H1 (cell line): ENCODE data around the gene NTRK2. TPM values are rescaled to one million over a fixed set of nuclear protein-coding genes. Genes with fewer than 3 reads are reported as not detected.

ENCODE experiments used
- CTCF ChIA-PET: fragments of 300-600 bp; sonication (Branson Sonifier 250); formaldehyde crosslinking; loops from one replicate; lab custom pipeline; 2021; ENCODE audit not compliant: partially characterized antibody; lab: Charles Lee
- POLR2A ChIA-PET: fragments of 300-600 bp; sonication (Branson Sonifier 250); formaldehyde crosslinking; loops from one replicate; lab custom pipeline; 2021; ENCODE audit warnings: inconsistent platforms; ENCODE audit not compliant: partially characterized antibody; lab: Charles Lee
- DNase-seq, 2 experiments: peaks; one replicate each; pipeline versions ENCODE4 v3.0.0 to v3.0.0-alpha.2; 2010 to 2022; ENCODE audit warnings: low spot score in 2 of 2, low read depth in 1 of 2, mixed read lengths in 1 of 2
- FAIRE-seq: peaks from 2 replicates; lab custom pipeline; 2011; peaks lifted over from hg19 to GRCh38; lab: Jason Lieb, UNC
- H2AFZ ChIP-seq: 2 replicates; pipeline ENCODE4 v1.8.1; 2012; ENCODE audit warnings: low read length, inconsistent platforms
- H2AK5ac ChIP-seq: 2 replicates; pipeline ENCODE4 v1.6.1; 2013; ENCODE audit warnings: low read depth, low read length
- H2BK120ac ChIP-seq: replicated peaks from 2 replicates; pipeline ENCODE3; 2013; ENCODE audit warnings: low read depth, low read length, inconsistent platforms
- H2BK12ac ChIP-seq: 2 replicates; pipeline ENCODE4 v1.6.1; 2013; ENCODE audit warnings: low read depth, low read length
- H2BK15ac ChIP-seq: 2 replicates; pipeline ENCODE4 v1.6.1; 2013; ENCODE audit warnings: low read length
- H2BK20ac ChIP-seq: 2 replicates; pipeline ENCODE4 v1.6.1; 2013; ENCODE audit warnings: low read length
- H2BK5ac ChIP-seq: 2 replicates; pipeline ENCODE4 v1.6.1; 2013; ENCODE audit warnings: low read depth, low read length
- H3K14ac ChIP-seq: 2 replicates; pipeline ENCODE4 v1.6.1; 2013; ENCODE audit warnings: inconsistent platforms; ENCODE audit not compliant: insufficient read length
- H3K18ac ChIP-seq: 2 replicates; pipeline ENCODE4 v1.6.1; 2013; ENCODE audit warnings: low read length; ENCODE audit errors: extremely low read depth
- H3K23ac ChIP-seq: 2 replicates; pipeline ENCODE4 v1.6.1; 2013; ENCODE audit warnings: inconsistent platforms; ENCODE audit not compliant: insufficient read length
- H3K23me2 ChIP-seq: 2 replicates; pipeline ENCODE4 v1.6.1; 2013; ENCODE audit warnings: low read depth, low read length
- H3K27ac ChIP-seq: 2 replicates; pipeline ENCODE4 v1.6.1; 2011; ENCODE audit warnings: low read depth, low read length, inconsistent platforms
- H3K27me3 ChIP-seq, 4 experiments: replicated peaks in 1 of 4; 1 replicate in 1 of 4; 2 replicates in 3 of 4; pipeline versions ENCODE4 v1.6.1 to v1.8.1; 2011 to 2013; ENCODE audit warnings: low read length in 3 of 4, mild to moderate bottlenecking in 3 of 4, inconsistent platforms in 2 of 4, mixed read lengths in 2 of 4, moderate library complexity in 1 of 4; ENCODE audit not compliant: control insufficient read depth in 3 of 4, insufficient read depth in 3 of 4; ENCODE audit errors: extremely low read depth in 1 of 4
- H3K36me3 ChIP-seq, 4 experiments: 2 replicates each; pipeline versions ENCODE4 v1.6.1 to v1.8.1; 2011 to 2013; ENCODE audit warnings: mild to moderate bottlenecking in 4 of 4, low read length in 3 of 4, moderate library complexity in 2 of 4, control low read depth in 1 of 4, inconsistent platforms in 1 of 4; ENCODE audit not compliant: insufficient read depth in 4 of 4, control insufficient read depth in 2 of 4
- H3K4ac ChIP-seq: replicated peaks from 2 replicates; pipeline ENCODE3; 2013; ENCODE audit warnings: low read length, low read depth, mixed read lengths, inconsistent platforms; ENCODE audit not compliant: insufficient read length
- H3K4me1 ChIP-seq, 4 experiments: replicated peaks in 1 of 4; 1 replicate in 1 of 4; 2 replicates in 3 of 4; pipeline versions ENCODE4 v1.6.1 to v1.8.1; 2011 to 2013; ENCODE audit warnings: low read length in 3 of 4, inconsistent platforms in 2 of 4, mixed read lengths in 1 of 4; ENCODE audit not compliant: insufficient read depth in 4 of 4, control insufficient read depth in 3 of 4
- H3K4me2 ChIP-seq, 2 experiments: 2 replicates each; pipeline versions ENCODE4 v1.6.1 to v1.8.1; 2011 to 2013; ENCODE audit warnings: low read depth in 2 of 2, low read length in 2 of 2, control low read depth in 1 of 2, inconsistent platforms in 1 of 2, mild to moderate bottlenecking in 1 of 2; ENCODE audit not compliant: insufficient read depth in 1 of 2
- H3K4me3 ChIP-seq, 4 experiments: fragments of 200-600, 300-600 bp in 1 of 4; sonication (generic), shearing (Covaris generic), sonication (Bioruptor Twin) in 1 of 4; 2 replicates each; pipeline versions ENCODE4 v1.5.1 to v1.8.1; 2011 to 2016; ENCODE audit warnings: low read length in 4 of 4, low read depth in 3 of 4, control low read depth in 2 of 4, inconsistent platforms in 2 of 4, mild to moderate bottlenecking in 2 of 4, mixed read lengths in 1 of 4, moderate library complexity in 1 of 4; ENCODE audit not compliant: insufficient read depth in 2 of 4; ENCODE audit errors: extremely low read depth in 1 of 4
- H3K56ac ChIP-seq: replicated peaks from 2 replicates; pipeline ENCODE3; 2013; ENCODE audit warnings: low read depth, mild to moderate bottlenecking, mixed read lengths, low read length, inconsistent platforms; ENCODE audit not compliant: insufficient read length
- H3K79me1 ChIP-seq: 2 replicates; pipeline ENCODE4 v1.6.1; 2013; ENCODE audit warnings: low read depth, low read length, control low read depth
- H3K79me2 ChIP-seq, 2 experiments: 2 replicates each; pipeline versions ENCODE4 v1.6.1 to v1.8.1; 2012 to 2013; ENCODE audit warnings: low read length in 2 of 2, mild to moderate bottlenecking in 2 of 2, inconsistent platforms in 1 of 2; ENCODE audit not compliant: insufficient read depth in 2 of 2, control insufficient read depth in 1 of 2
- H3K9ac ChIP-seq, 4 experiments: replicated peaks in 1 of 4; 1 replicate in 1 of 4; 2 replicates in 3 of 4; pipeline versions ENCODE4 v1.6.1 to v1.8.1; 2011 to 2013; ENCODE audit warnings: low read depth in 3 of 4, low read length in 3 of 4, control low read depth in 2 of 4, mild to moderate bottlenecking in 2 of 4, moderate library complexity in 2 of 4, inconsistent platforms in 1 of 4; ENCODE audit errors: extremely low read depth in 1 of 4
- H3K9me3 ChIP-seq, 2 experiments: 2 replicates each; pipeline versions ENCODE4 v1.6.1 to v1.8.1; 2012 to 2013; ENCODE audit warnings: mild to moderate bottlenecking in 2 of 2, moderate library complexity in 2 of 2, control low read depth in 1 of 2, inconsistent platforms in 1 of 2, low read depth in 1 of 2, low read length in 1 of 2, mixed read lengths in 1 of 2; ENCODE audit not compliant: insufficient read depth in 2 of 2
- H4K20me1 ChIP-seq, 2 experiments: replicated peaks in 1 of 2; 2 replicates each; pipeline versions ENCODE3 to v1.8.1; 2011 to 2013; ENCODE audit warnings: inconsistent platforms in 2 of 2, low read length in 2 of 2, mild to moderate bottlenecking in 1 of 2; ENCODE audit not compliant: insufficient read depth in 2 of 2, control insufficient read depth in 1 of 2
- H4K5ac ChIP-seq: 2 replicates; pipeline ENCODE4 v1.6.1; 2013; ENCODE audit warnings: low read length, low read depth, mixed read lengths, inconsistent platforms; ENCODE audit not compliant: insufficient read length
- H4K8ac ChIP-seq: 2 replicates; pipeline ENCODE4 v1.8.0; 2013; ENCODE audit warnings: mild to moderate bottlenecking, moderate library complexity, low read length, inconsistent platforms; ENCODE audit not compliant: insufficient read depth; ENCODE audit errors: extremely low read depth
- H4K91ac ChIP-seq: replicated peaks from 2 replicates; pipeline ENCODE3; 2013; ENCODE audit warnings: low read length, mixed read lengths, inconsistent platforms; ENCODE audit not compliant: insufficient read length
- BRCA1 ChIP-seq: IDR thresholded peaks from 2 replicates; pipeline ENCODE4 v1.6.1; 2012; ENCODE audit warnings: low read depth, low read length, improper control_type of control experiment
- EGR1 ChIP-seq: IDR thresholded peaks from 2 replicates; pipeline ENCODE4 v1.6.1; 2011; ENCODE audit warnings: low read depth, low read length, borderline replicate concordance
- HDAC6 ChIP-seq: IDR thresholded peaks from one replicate; pipeline ENCODE4 v1.7.1; 2012; ENCODE audit warnings: low read depth, mild to moderate bottlenecking, inconsistent platforms, low read length, moderate library complexity
- KDM1A ChIP-seq: fragments of 200-600, 300-600 bp; sonication (generic); IDR thresholded peaks from 2 replicates; pipeline ENCODE4 v1.7.1; 2016; ENCODE audit warnings: mild to moderate bottlenecking, low read length, borderline replicate concordance
- MAFK ChIP-seq: IDR thresholded peaks from 2 replicates; pipeline ENCODE4 v1.6.1; 2012; ENCODE audit warnings: low read depth, mild to moderate bottlenecking, improper control_type of control experiment, low read length
- PHF8 ChIP-seq: fragments of 200-600 bp; sonication (generic); conservative IDR thresholded peaks from 2 replicates; pipeline ENCODE4 v1.7.1; 2012; ENCODE audit warnings: low read depth, mild to moderate bottlenecking, inconsistent platforms, low read length, moderate library complexity
- RNF2 ChIP-seq: fragments of 200-900, 300-1000 bp; sonication (generic); IDR thresholded peaks from 2 replicates; pipeline ENCODE4 v1.7.1; 2016; ENCODE audit warnings: borderline replicate concordance, low read depth, mild to moderate bottlenecking, antibody characterized with exemption, low read length; ENCODE audit not compliant: poor library complexity, severe bottlenecking; ENCODE audit errors: missing control alignments
- SIRT6 ChIP-seq: IDR thresholded peaks from one replicate; pipeline ENCODE4 v1.7.1; 2012; ENCODE audit warnings: low read length, inconsistent platforms
- SP2 ChIP-seq: IDR thresholded peaks from 2 replicates; pipeline ENCODE4 v1.6.1; 2012; ENCODE audit warnings: mild to moderate bottlenecking, low read length, inconsistent platforms
- TAF1 ChIP-seq: IDR thresholded peaks from 2 replicates; pipeline ENCODE4 v1.6.1; 2011; ENCODE audit warnings: mild to moderate bottlenecking, low read depth, low read length
- TCF12 ChIP-seq: IDR thresholded peaks from 2 replicates; pipeline ENCODE4 v1.6.1; 2011; ENCODE audit warnings: low read depth, mild to moderate bottlenecking, low read length
- USF2 ChIP-seq: IDR thresholded peaks from 2 replicates; pipeline ENCODE4 v1.6.1; 2011; ENCODE audit warnings: low read length, improper control_type of control experiment
- ZNF274 ChIP-seq: IDR thresholded peaks from 2 replicates; pipeline ENCODE4 v1.7.0; 2012; ENCODE audit warnings: low read length, borderline replicate concordance; ENCODE audit errors: extremely low read depth
- WGBS, 2 experiments: shearing (Covaris generic) in 1 of 2; methylation state at CpG; one replicate each; pipeline versions ENCODE4 v1.1.6 to v1.1.7; 2013 to 2015; ENCODE audit warnings: low lambda C conversion rate in 2 of 2, mixed read lengths in 2 of 2, inconsistent platforms in 1 of 2, low coverage in 1 of 2, missing lambda C conversion rate in 1 of 2; ENCODE audit not compliant: insufficient replicate concordance in 2 of 2, insufficient coverage in 1 of 2, insufficient read length in 1 of 2; ENCODE audit errors: extremely low coverage in 1 of 2, missing lambda C conversion rate in 1 of 2; 5-methylcytosine and 5-hydroxymethylcytosine counted together
- polyA plus RNA-seq, 7 experiments: library from polyadenylated mRNA; depleted of rRNA in 3 of 7; stranded (reverse) in 5 of 7; unstranded in 2 of 7; fragments of >200 nt in 5 of 7; fragments of 200-250 nt in 2 of 7; gene quantifications; 1 replicate in 5 of 7; 2 replicates in 1 of 7; 4 replicates in 1 of 7; pipeline versions ENCODE4 v1.2.1 to v1.2.3, GENCODE V29; 2011 to 2013; ENCODE audit warnings: missing spikeins in 2 of 7, mixed read lengths in 2 of 7
- total RNA-seq: library from RNA; stranded (reverse); fragmentation: NEBNext Ultra II Directional; extraction: Animal tissue kit (Norgen Biotek cat#: 25700); gene quantifications from 2 replicates; pipeline ENCODE4 v1.2.1, GENCODE V29; 2021

The NTRK2 gene
- total and polyA plus RNA-seq, 2 of the 8 experiments (the other 6 are each of a cell fraction or from before 2014, with no cell fraction given), result 0.03 to 0.04 TPM

GRCh38 chr9:84709056-84709455, 39.5 kb downstream of the NTRK2 start:
- H2BK120ac ChIP-seq, result peak overlapping the region; percentile 55
- no peak overlapping the region for H4K5ac ChIP-seq
- no peak overlapping the region for H3K9ac ChIP-seq
- no peak overlapping the region for H3K4ac ChIP-seq
- H2BK5ac ChIP-seq, result peak overlapping the region; percentile 26; the same call in 1 of the 2 replicates
- no peak overlapping the region for H3K27ac ChIP-seq
- POLR2A ChIA-PET, result no interaction called here
- no peaks in the 10 kb centered on the region for H3K79me1 ChIP-seq
- H3K4me3 ChIP-seq, result no peak overlapping the region
- no peak overlapping the region for H4K8ac ChIP-seq
- no peak for FAIRE-seq
- H3K14ac ChIP-seq, result no peak overlapping the region
- peaks cover 0 to 11% (median 1%) of the 10 kb centered on the region in 4 experiments; a peak in 3 of 7 replicates for H3K4me1 ChIP-seq
- no peak overlapping the region for H3K56ac ChIP-seq
- H3K4me2 ChIP-seq, result no peak overlapping the region
- H3K27me3 ChIP-seq, result no peaks in the 10 kb centered on the region
- H4K20me1 ChIP-seq, result no peaks in the 10 kb centered on the region
- no peak overlapping the region for H3K18ac ChIP-seq
- H3K23me2 ChIP-seq, result no peaks in the 10 kb centered on the region
- H3K23ac ChIP-seq, result no peak overlapping the region
- no peak overlapping the region for H4K91ac ChIP-seq
- H2BK12ac ChIP-seq, result no peak overlapping the region
- no peaks in the 10 kb centered on the region for H3K36me3 ChIP-seq
- H2BK15ac ChIP-seq, result no peak overlapping the region
- CTCF ChIA-PET, result interaction anchor here (1.4 kb wide), 1 partner anchor 258 kb away, joined by 6 read pairs; no protein-coding TSS in a partner anchor
- WGBS, 2 experiments, result 81% methylated on average over 1 of the region's 1 CpG; no CpG with 5 or more reads in 1 of the 2 experiments
- no peak overlapping the region for H2AK5ac ChIP-seq
- H3K9me3 ChIP-seq, result no peaks in the 10 kb centered on the region
- 0 out of 2 replicates have a peak overlapping the region, but pooled peaks have one; percentile 56 for H2BK20ac ChIP-seq
- no peaks in the 10 kb centered on the region for H3K79me2 ChIP-seq
- no peak for DNase-seq
- H2AFZ ChIP-seq, result no peak overlapping the region
- no peak for TF ChIP-seq MAFK
- no peak for TF ChIP-seq SIRT6
- no peak for TF ChIP-seq USF2
- TF ChIP-seq KDM1A, result no peak
- TF ChIP-seq EGR1, result no peak
- no peak for TF ChIP-seq ZNF274
- no peak for TF ChIP-seq PHF8
- no peak for TF ChIP-seq SP2
- TF ChIP-seq RNF2, result no peak
- TF ChIP-seq TAF1, result no peak
- TF ChIP-seq TCF12, result no peak
- no peak for TF ChIP-seq HDAC6
- TF ChIP-seq BRCA1, result no peak
